Thyroid gland (tissue), 4 donors: ENCODE results near the gene FAM222A.

Experiments
- CTCF ChIP-seq, 6 experiments: fragments of 200-600 bp in 3 of 6; fragments of 450-650 bp in 3 of 6; sonication (generic) in 3 of 6; IDR thresholded peaks; one replicate each; pipeline ENCODE4 v1.5.1; 2016 to 2019; ENCODE audit warnings: antibody characterized with exemption in 6 of 6, mild to moderate bottlenecking in 2 of 6, inconsistent platforms in 1 of 6, moderate library complexity in 1 of 6
- POLR2A ChIP-seq, 2 donors: fragments of 450-650 bp; IDR thresholded peaks; one replicate each; pipeline ENCODE4 v1.6.1; 2017; ENCODE audit warnings: antibody characterized with exemption in 2 of 2, mild to moderate bottlenecking in 2 of 2, moderate library complexity in 1 of 2

- TF ChIP-seq CTCF (IDR thresholded peaks at IDR 0.05) (no peak), POLR2A (IDR thresholded peaks at IDR 0.05) (no peak)
These were observed 9.1 kb downstream of the FAM222A start for GRCh38 chr12:109722721-109723094.
